ENCODE data around the gene MAVS. TPM values are rescaled to one million over a fixed set of nuclear protein-coding genes. Genes with fewer than 3 reads are reported as not detected.

Gene MAVS
- total RNA-seq, 1 donor from 2014 or later = 41.5 TPM

- intact Hi-C loops (cut with DNase I) = loop anchor here (10.0 kb wide), 1 partner anchor 189 kb away; no protein-coding TSS in a partner anchor
- ATAC-seq (no peak), DNase-seq (no peak)
- no peak for TF ChIP-seq CTCF (IDR thresholded peaks at IDR 0.05)
- H3K27me3 ChIP-seq = no peaks in the 10 kb centered on the region
- no peak overlapping the region for H3K4me3 ChIP-seq
- peaks cover 7% of the 10 kb centered on the region for H3K4me1 ChIP-seq
- H3K9me3 ChIP-seq = no peaks in the 10 kb centered on the region
- H3K36me3 ChIP-seq = no peaks in the 10 kb centered on the region
- H3K27ac ChIP-seq = no peak overlapping the region
These were observed 39.1 kb downstream of the MAVS start for GRCh38 chr20:3885715-3886114.

- no peak for ATAC-seq
- intact Hi-C loops (cut with DNase I) = loop anchor here (10.0 kb wide), 1 partner anchor 187 kb away; no protein-coding TSS in a partner anchor
- DNase-seq = no peak
These were observed 41.4 kb downstream of the MAVS start for GRCh38 chr20:3887876-3888620.

GRCh38 chr20:3888622-3889488 is 42.2 kb downstream of the MAVS start, which contains the start of gene PANK2:
Gene PANK2, plus strand, starts transcription at chr20:3889387.
- Histone ChIP-seq H3K4me1 (peaks cover 39% of the 10 kb centered on the region), H3K4me3 (peak within 1 kb of the TSS; percentile 84), H3K27me3 (no peaks in the 10 kb centered on the region), H3K36me3 (no peaks in the 10 kb centered on the region), H3K9me3 (no peaks in the 10 kb centered on the region), H3K27ac (peak within 1 kb of the TSS; percentile 96)
- intact Hi-C loops (cut with DNase I) = loop anchor here (10.0 kb wide), 1 partner anchor 186 kb away; no protein-coding TSS in a partner anchor
- ATAC-seq (peak; percentile 98), DNase-seq (peak; percentile 99)
- peak; percentile 46 for TF ChIP-seq CTCF (IDR thresholded peaks at IDR 0.05)

More at GRCh38 chr20:3887876-3888620, 41.4 kb downstream of the MAVS start:
- Histone ChIP-seq H3K9me3 (no peaks in the 10 kb centered on the region), H3K27ac (peak overlapping the region; percentile 96), H3K4me1 (peaks cover 30% of the 10 kb centered on the region), H3K27me3 (no peaks in the 10 kb centered on the region), H3K36me3 (no peaks in the 10 kb centered on the region), H3K4me3 (peak overlapping the region; percentile 84)
- TF ChIP-seq CTCF (IDR thresholded peaks at IDR 0.05) = no peak

- H3K4me1 ChIP-seq = peaks cover 46% of the 10 kb centered on the region
- peak overlapping the region; percentile 84 for H3K4me3 ChIP-seq
- DNase-seq (peak; percentile 79), ATAC-seq (peak; percentile 34)
- intact Hi-C loops (cut with DNase I) = loop anchor here (10.0 kb wide), 1 partner anchor 185 kb away; no protein-coding TSS in a partner anchor
- no peaks in the 10 kb centered on the region for H3K9me3 ChIP-seq
- H3K27ac ChIP-seq = peak overlapping the region; percentile 96
- H3K36me3 ChIP-seq = no peaks in the 10 kb centered on the region
- no peaks in the 10 kb centered on the region for H3K27me3 ChIP-seq
- no peak for TF ChIP-seq CTCF (IDR thresholded peaks at IDR 0.05)
These were observed 43.1 kb downstream of the MAVS start for GRCh38 chr20:3889489-3890397.

- Histone ChIP-seq H3K27ac (peak overlapping the region; percentile 96), H3K4me1 (peaks cover 52% of the 10 kb centered on the region), H3K4me3 (peak overlapping the region; percentile 84), H3K9me3 (no peaks in the 10 kb centered on the region), H3K36me3 (peaks cover 6% of the 10 kb centered on the region), H3K27me3 (no peaks in the 10 kb centered on the region)
- no peak for TF ChIP-seq CTCF (IDR thresholded peaks at IDR 0.05)
- no peak for DNase-seq
- intact Hi-C loops (cut with DNase I) = no loop called here
- no peak for ATAC-seq
These were observed 43.7 kb downstream of the MAVS start for GRCh38 chr20:3890398-3890751.

All from upper lobe of right lung (tissue), 1 donor.